Colonic mucosa (tissue), 4 donors: Measurements from ENCODE around the gene UNC13A. TPM values are rescaled to one million over a fixed set of nuclear protein-coding genes. Genes with fewer than 3 reads are reported as not detected.

Experiments
- DNase-seq: peaks from one replicate; pipeline ENCODE4 v3.0.0-alpha.2; 2020
- H3K27ac ChIP-seq: fragments of 200-600 bp; one replicate; pipeline ENCODE4 v1.8.0; 2021
- H3K27me3 ChIP-seq: fragments of 200-600 bp; one replicate; pipeline ENCODE4 v1.8.0; 2021
- H3K36me3 ChIP-seq: fragments of 200-600 bp; one replicate; pipeline ENCODE4 v1.8.0; 2021
- H3K4me1 ChIP-seq: fragments of 200-600 bp; one replicate; pipeline ENCODE4 v1.8.0; 2021; ENCODE audit warnings: mild to moderate bottlenecking
- H3K4me3 ChIP-seq: fragments of 200-600 bp; one replicate; pipeline ENCODE4 v1.8.0; 2021
- H3K9ac ChIP-seq, 2 donors: one replicate each; pipeline ENCODE4 v1.7.0; 2013; ENCODE audit warnings: control low read depth in 2 of 2, low read depth in 2 of 2, low read length in 2 of 2
- H3K9me3 ChIP-seq: fragments of 200-600 bp; one replicate; pipeline ENCODE4 v1.8.0; 2021
- intact Hi-C: fragments of 100-400 bp; cut with DNase I; formaldehyde crosslinking; loops from one replicate; pipeline ENCODE4 v1.14.1; 2022
- total RNA-seq, 2 donors: library from RNA; stranded (reverse); fragmentation: NEBNext Ultra II Directional in 1 of 2; extraction: Animal tissue kit (Norgen Biotek cat#: 25700) in 1 of 2; gene quantifications; one replicate each; pipeline ENCODE4 v1.2.1, GENCODE V29; 2021
- TF ChIP-seq, protein P1 (sequence below): fragments of 200-600 bp; IDR thresholded peaks from one replicate; pipeline ENCODE4 v1.8.0; 2022; ENCODE audit warnings: antibody characterized with exemption, mild to moderate bottlenecking
- donor health status: healthy.
- donor health status: DM: no; HTN: no; CAD: no.
- donor health status: DM: no; HTN: no; CAD: no.

UNC13A gene
- total RNA-seq, 2 donors from 2014 or later: 0.29 to 0.62 TPM

DNA sequence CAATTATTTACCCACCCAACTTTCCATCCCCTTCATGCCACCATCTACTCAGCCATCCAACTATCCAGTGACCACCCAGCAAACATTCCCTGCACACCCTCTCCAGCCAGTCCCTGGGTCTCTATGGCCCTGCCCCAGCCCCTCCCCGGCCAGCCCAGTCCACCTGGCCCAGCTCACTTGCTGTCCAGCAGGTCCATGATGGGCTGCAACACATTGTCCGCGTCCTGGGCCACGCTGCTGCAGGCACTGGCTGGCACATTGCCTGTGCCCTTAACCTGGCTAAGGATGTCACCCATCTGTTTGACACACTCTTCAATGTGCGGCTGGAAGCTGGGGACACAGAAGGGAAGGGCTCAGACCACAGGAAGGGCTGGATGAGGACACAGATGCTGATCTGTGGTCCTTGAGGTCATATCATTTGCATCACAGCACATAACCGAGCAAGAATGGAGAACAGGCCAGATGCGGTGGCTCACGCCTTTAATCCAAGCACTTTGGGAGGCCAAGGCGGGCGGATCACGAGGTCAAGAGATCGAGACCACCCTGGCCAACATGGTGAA is 61.6 kb downstream of the UNC13A start:
- TF ChIP-seq, protein P1, sequence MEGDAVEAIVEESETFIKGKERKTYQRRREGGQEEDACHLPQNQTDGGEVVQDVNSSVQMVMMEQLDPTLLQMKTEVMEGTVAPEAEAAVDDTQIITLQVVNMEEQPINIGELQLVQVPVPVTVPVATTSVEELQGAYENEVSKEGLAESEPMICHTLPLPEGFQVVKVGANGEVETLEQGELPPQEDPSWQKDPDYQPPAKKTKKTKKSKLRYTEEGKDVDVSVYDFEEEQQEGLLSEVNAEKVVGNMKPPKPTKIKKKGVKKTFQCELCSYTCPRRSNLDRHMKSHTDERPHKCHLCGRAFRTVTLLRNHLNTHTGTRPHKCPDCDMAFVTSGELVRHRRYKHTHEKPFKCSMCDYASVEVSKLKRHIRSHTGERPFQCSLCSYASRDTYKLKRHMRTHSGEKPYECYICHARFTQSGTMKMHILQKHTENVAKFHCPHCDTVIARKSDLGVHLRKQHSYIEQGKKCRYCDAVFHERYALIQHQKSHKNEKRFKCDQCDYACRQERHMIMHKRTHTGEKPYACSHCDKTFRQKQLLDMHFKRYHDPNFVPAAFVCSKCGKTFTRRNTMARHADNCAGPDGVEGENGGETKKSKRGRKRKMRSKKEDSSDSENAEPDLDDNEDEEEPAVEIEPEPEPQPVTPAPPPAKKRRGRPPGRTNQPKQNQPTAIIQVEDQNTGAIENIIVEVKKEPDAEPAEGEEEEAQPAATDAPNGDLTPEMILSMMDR: no peak
- no peak for DNase-seq
- Histone ChIP-seq H3K9me3 (no peaks in the 10 kb centered on the region), H3K4me1 (no peaks in the 10 kb centered on the region), H3K9ac (no peak overlapping the region), H3K27ac (no peak overlapping the region), H3K36me3 (no peaks in the 10 kb centered on the region), H3K4me3 (no peak overlapping the region), H3K27me3 (no peaks in the 10 kb centered on the region)
- intact Hi-C loops: no loop called here

DNA sequence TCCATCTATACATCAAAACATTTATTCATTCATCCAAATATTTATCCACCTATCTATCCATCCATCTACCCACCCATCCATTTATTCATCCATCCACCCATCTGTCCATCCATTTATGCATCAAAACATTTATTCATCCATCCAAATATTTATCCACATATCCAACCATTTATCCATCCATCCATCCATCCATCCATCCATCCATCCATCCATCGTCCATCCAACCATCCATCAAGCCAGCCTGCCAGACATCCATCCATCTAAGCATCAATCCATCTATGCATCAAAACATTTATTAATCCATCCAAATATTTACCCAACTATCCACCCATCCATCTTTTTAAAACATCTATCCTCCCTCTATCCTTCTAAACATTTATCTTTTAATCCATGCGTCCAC is 62.2 kb downstream of the UNC13A start:
- H3K36me3 ChIP-seq: no peaks in the 10 kb centered on the region
- no peaks in the 10 kb centered on the region for H3K4me1 ChIP-seq
- no peak overlapping the region for H3K27ac ChIP-seq
- intact Hi-C loops: no loop called here
- no peaks in the 10 kb centered on the region for H3K27me3 ChIP-seq
- TF ChIP-seq, protein P1: no peak
- H3K9me3 ChIP-seq: no peaks in the 10 kb centered on the region
- DNase-seq: no peak
- no peak overlapping the region for H3K4me3 ChIP-seq
- no peak overlapping the region for H3K9ac ChIP-seq

DNA sequence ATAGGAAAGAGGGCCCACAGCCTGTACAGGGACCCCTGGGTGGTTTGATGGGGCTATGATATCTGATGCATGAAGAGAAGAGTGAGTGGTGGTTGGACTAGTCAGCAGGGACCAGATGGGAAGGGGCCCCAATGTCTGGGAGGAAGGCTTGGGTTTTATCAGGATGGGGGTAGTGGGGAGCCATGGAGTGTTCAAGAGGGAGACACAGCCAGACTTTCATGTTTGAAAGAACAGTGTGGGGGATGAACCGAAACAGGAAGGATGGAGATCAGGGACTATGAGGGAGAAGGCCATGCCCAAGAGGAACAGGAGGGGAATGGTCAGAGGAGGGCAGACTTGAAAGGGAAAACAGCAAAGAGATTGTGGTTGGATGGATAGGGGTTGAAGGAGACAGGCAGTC is 63.1 kb downstream of the UNC13A start:
- intact Hi-C loops: no loop called here
- H3K27ac ChIP-seq: no peak overlapping the region
- H3K4me1 ChIP-seq: no peaks in the 10 kb centered on the region
- no peak overlapping the region for H3K4me3 ChIP-seq
- no peak for DNase-seq
- H3K27me3 ChIP-seq: no peaks in the 10 kb centered on the region
- no peaks in the 10 kb centered on the region for H3K36me3 ChIP-seq
- no peaks in the 10 kb centered on the region for H3K9me3 ChIP-seq
- TF ChIP-seq, protein P1: no peak
- H3K9ac ChIP-seq: no peak overlapping the region

DNA sequence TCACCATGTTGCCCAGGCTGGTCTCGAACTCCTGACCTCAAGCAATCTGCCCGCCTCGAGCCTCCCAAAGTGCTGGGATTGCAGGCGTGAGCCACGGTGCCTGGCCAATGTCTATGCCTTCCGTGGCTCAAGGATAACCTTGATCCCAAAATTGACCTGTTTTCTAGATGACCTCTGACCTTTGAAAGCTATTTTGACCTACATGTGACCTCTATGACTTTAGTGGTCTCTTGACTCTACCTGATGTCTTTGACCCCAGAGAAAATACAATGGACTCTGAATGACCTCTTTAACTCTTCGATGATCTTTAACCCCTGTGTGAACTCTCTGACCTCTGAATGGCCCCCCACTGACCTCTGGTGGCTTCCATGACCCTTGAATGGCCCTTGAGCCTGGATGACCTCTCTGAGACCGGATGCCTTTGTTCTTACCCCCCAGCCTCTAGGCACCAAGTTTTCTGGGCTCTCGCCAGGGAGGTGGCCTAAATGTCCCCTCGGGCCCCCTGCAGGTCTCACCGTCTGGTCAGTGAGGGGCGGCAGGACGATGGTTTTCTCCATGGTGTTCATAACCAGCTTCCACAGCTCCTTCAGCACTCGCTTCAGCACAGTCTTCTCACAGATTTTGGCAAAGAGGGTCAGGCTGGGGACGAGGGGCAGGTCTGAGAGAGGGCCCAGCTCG is 63.7 kb downstream of the UNC13A start:
- no peaks in the 10 kb centered on the region for H3K36me3 ChIP-seq
- intact Hi-C loops: no loop called here
- DNase-seq: no peak
- H3K9me3 ChIP-seq: no peaks in the 10 kb centered on the region
- H3K27ac ChIP-seq: no peak overlapping the region
- H3K27me3 ChIP-seq: no peaks in the 10 kb centered on the region
- no peak overlapping the region for H3K4me3 ChIP-seq
- no peak overlapping the region for H3K9ac ChIP-seq
- no peaks in the 10 kb centered on the region for H3K4me1 ChIP-seq
- TF ChIP-seq, protein P1: no peak

DNA sequence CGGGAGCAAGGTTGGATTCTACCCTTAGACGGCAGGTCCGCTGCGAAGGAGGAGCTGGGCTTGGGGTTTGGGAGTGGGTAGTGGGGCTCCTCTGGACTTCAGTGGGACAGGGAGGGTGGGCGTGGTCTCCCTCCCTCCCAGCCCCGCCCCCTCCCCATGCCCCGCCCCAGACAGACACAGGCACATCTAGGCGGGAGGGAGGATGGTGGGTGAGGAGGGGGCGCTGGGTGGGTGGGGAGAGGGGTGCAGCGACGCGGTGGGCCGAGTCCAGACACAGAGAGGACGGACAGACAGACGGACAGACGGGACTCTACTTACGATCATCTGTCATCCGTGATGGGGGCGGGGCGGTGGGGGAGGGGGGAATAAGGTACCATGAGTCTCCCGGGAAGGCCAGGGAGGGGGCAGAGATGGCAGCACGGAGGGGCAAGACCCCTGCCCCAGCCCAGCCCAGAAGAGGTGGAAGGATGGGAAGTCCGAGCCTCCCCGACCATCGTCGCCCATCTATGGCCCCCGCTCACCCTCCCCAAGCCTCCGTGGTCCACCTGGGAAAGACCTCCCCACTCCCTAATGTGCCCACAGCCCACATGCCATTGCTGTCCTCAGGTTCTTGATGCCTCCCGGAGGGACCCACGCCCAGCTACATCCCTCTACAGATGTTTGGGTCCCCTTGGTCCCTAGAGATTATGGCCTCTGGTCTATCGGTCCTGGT is 64.8 kb downstream of the UNC13A start:
- H3K9ac ChIP-seq: no peak overlapping the region
- no peak overlapping the region for H3K27ac ChIP-seq
- DNase-seq: no peak
- no peaks in the 10 kb centered on the region for H3K36me3 ChIP-seq
- intact Hi-C loops: no loop called here
- no peak overlapping the region for H3K4me3 ChIP-seq
- TF ChIP-seq, protein P1: no peak
- H3K4me1 ChIP-seq: no peaks in the 10 kb centered on the region
- H3K27me3 ChIP-seq: no peaks in the 10 kb centered on the region
- no peaks in the 10 kb centered on the region for H3K9me3 ChIP-seq
